Measurements from ENCODE around the gene TSPAN15.

Gene TSPAN15

GRCh38 chr10:69489506-69490090 lies 38.3 kb downstream of the TSPAN15 start:
- H3K4me3 ChIP-seq (ENCODE audit: low read depth, low read length): no peak overlapping the region
- TF ChIP-seq CTCF (IDR thresholded peaks at IDR 0.05; ENCODE audit: low read depth, low read length, missing control alignments): no peak
- no peak for DNase-seq (ENCODE audit: low read depth)
- in situ Hi-C loops (cut with HindIII; ENCODE audit: low sequenced_read_pairs): loop anchor here (10.0 kb wide), 2 partner anchors 45 to 55 kb away; no protein-coding TSS in a partner anchor

- in situ Hi-C loops (cut with HindIII; ENCODE audit: low sequenced_read_pairs): loop anchor here (10.0 kb wide), 2 partner anchors 46 to 54 kb away; no protein-coding TSS in a partner anchor
- no peak for TF ChIP-seq CTCF (IDR thresholded peaks at IDR 0.05; ENCODE audit: low read depth, low read length, missing control alignments)
- H3K4me3 ChIP-seq (ENCODE audit: low read depth, low read length): no peak overlapping the region
- DNase-seq (ENCODE audit: low read depth): no peak
These were observed 39.6 kb downstream of the TSPAN15 start for GRCh38 chr10:69490876-69491275.

GRCh38 chr10:69491611-69492010 lies 40.3 kb downstream of the TSPAN15 start:
- in situ Hi-C loops (cut with HindIII; ENCODE audit: low sequenced_read_pairs): loop anchor here (10.0 kb wide), 2 partner anchors 47 to 53 kb away; no protein-coding TSS in a partner anchor
- no peak for TF ChIP-seq CTCF (IDR thresholded peaks at IDR 0.05; ENCODE audit: low read depth, low read length, missing control alignments)
- H3K4me3 ChIP-seq (ENCODE audit: low read depth, low read length): no peak overlapping the region
- no peak for DNase-seq (ENCODE audit: low read depth)

GRCh38 chr10:69492091-69492745 lies 41.0 kb downstream of the TSPAN15 start:
- H3K4me3 ChIP-seq (ENCODE audit: low read depth, low read length): no peak overlapping the region
- in situ Hi-C loops (cut with HindIII; ENCODE audit: low sequenced_read_pairs): loop anchor here (10.0 kb wide), 2 partner anchors 47 to 53 kb away; no protein-coding TSS in a partner anchor
- no peak for DNase-seq (ENCODE audit: low read depth)
- no peak for TF ChIP-seq CTCF (IDR thresholded peaks at IDR 0.05; ENCODE audit: low read depth, low read length, missing control alignments)

GRCh38 chr10:69492746-69493462 lies 41.6 kb downstream of the TSPAN15 start:
- H3K4me3 ChIP-seq (ENCODE audit: low read depth, low read length): no peak overlapping the region
- no peak for TF ChIP-seq CTCF (IDR thresholded peaks at IDR 0.05; ENCODE audit: low read depth, low read length, missing control alignments)
- in situ Hi-C loops (cut with HindIII; ENCODE audit: low sequenced_read_pairs): loop anchor here (10.0 kb wide), 2 partner anchors 48 to 52 kb away; no protein-coding TSS in a partner anchor
- DNase-seq (ENCODE audit: low read depth): no peak

All from astrocyte of the cerebellum (primary cell).